LNCAP (cell line): ENCODE results near the gene LCE6A.

Experiments used
- CTCF ChIP-seq: fragments of 450-650 bp; IDR thresholded peaks from 2 replicates; pipeline ENCODE4 v1.5.1; 2017; ENCODE audit warnings: mild to moderate bottlenecking

Gene LCE6A

GRCh38 chr1:152876827-152877226 lies 34.2 kb downstream of the LCE6A start:
- no peak for TF ChIP-seq CTCF

- TF ChIP-seq CTCF = peak; percentile 32; the same call in 1 of the 2 replicates
These were observed 35.4 kb downstream of the LCE6A start, which contains the start of gene SMCP for GRCh38 chr1:152878042-152878441. Gene SMCP (plus strand): TSS chr1:152878322. CDS start chr1:152884423, 6,101 bp downstream.

GRCh38 chr1:152879559-152880198 lies 37.0 kb downstream of the LCE6A start:
- TF ChIP-seq CTCF = no peak

- no peak for TF ChIP-seq CTCF
These were observed 37.7 kb downstream of the LCE6A start for GRCh38 chr1:152880316-152880715.

- no peak for TF ChIP-seq CTCF
These were observed 38.3 kb downstream of the LCE6A start for GRCh38 chr1:152880907-152881306.

DNA sequence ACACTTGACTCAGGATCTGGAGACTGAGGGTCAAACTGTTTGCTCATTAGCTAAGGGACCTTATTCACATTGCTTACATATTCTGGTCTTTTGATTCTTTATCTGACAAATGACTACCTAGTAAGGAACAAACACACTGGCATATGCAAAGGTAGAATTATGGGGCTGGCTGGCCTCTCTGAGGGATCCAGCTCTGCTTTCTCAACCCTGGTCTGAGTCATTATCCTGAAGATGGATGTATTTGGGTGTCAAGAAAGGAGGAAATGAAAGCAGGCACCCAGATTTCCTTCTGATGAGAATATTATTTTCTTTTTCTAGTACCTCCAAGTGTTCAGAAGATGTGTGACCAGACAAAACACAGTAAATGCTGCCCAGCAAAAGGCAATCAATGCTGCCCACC lies 41.4 kb downstream of the LCE6A start:
- no peak for TF ChIP-seq CTCF

DNA sequence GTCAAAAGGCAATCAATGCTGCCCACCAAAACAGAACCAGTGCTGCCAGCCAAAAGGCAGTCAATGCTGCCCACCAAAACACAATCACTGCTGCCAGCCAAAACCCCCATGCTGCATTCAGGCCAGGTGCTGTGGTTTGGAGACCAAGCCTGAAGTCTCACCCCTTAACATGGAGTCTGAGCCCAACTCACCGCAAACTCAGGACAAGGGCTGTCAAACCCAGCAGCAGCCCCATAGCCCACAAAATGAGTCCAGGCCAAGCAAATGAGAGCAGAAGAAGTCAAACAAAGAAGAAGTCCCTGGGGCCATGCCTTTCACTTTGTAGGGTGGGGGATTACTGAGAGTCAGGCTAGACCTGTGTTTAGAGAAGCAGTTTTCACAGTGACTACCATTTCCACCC lies 41.9 kb downstream of the LCE6A start:
- no peak for TF ChIP-seq CTCF
